Activated CD4-positive, alpha-beta T cell treated with anti-CD3 and anti-CD28 coated beads, Interleukin-10, Interleukin-2, amounts not matched to agents 100 ng/mL and 50 ng/mL, durations not matched to agents 16 hours and 8 hours (primary cell): Measurements from ENCODE around the gene ABCA4.

Experiments used
- DNase-seq: peaks from one replicate; pipeline ENCODE4 v3.0.0-alpha.2; 2020

ABCA4 gene

DNA sequence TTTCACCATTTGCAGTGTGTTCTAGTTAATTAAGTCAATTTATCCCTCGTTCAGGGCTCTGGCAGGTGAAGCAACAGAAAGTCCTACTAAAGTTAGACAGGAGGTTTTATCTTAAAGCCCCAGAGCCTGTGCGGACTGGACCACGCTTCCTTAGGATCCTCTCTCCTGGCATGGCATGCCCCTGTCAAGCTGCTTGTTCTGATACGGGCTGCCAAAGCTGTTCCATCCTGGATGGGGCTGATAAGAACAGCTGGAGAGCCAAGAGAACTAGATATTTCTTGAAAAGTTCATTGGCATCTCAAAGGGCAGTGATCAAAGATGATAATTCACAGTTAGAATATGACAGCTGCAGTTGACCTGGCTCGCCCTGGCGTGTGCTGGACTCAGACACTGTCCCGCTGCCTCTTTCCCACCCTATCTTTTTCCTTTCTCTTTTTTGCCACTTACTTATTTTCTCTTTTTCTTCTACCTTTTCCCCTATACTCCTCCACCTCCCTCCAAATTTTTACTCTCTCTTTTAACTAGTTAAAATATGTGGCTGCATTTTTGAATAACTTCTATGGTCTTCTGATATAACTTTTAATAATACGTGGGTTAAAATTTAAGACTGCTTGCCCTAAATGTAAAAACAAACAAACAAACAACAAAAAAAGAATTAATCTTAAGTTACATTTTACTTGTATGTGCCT is 96.7 kb downstream of the ABCA4 start:
- DNase-seq = no peak

DNA sequence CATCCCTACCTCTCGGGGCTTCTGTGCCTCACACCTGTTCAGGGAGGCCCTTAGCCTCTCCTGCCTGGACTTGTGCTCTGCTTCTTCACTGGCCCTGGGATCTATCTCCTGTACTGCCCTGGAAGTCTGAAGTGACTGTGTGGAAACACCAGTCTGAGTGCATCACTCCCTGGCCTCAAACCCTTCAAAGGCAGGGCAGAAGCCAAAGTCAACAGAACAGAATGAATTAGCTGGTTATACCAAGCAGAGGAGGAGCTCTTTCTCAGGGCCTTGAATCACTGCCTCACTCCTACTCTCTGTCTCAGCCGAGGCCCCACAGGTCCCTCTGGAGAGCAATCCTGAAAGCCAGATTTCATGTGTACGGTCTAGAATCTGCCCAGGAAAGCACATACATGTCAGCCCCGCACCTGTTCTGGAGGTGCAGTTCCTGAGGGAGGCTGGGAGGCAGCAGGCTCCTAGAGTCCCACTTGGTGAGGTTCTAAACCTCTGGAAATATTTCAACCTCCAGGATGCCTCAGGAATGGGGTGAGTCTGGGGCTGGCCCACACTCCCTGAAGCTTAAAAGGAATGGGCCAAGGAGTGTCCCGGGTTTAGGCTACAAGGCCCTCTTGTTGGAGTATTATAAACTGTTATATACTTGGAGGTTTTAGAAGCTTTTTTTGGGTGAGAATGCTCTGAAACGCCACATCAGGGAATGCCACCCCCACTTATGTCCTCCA is 98.3 kb downstream of the ABCA4 start:
- no peak for DNase-seq

DNA sequence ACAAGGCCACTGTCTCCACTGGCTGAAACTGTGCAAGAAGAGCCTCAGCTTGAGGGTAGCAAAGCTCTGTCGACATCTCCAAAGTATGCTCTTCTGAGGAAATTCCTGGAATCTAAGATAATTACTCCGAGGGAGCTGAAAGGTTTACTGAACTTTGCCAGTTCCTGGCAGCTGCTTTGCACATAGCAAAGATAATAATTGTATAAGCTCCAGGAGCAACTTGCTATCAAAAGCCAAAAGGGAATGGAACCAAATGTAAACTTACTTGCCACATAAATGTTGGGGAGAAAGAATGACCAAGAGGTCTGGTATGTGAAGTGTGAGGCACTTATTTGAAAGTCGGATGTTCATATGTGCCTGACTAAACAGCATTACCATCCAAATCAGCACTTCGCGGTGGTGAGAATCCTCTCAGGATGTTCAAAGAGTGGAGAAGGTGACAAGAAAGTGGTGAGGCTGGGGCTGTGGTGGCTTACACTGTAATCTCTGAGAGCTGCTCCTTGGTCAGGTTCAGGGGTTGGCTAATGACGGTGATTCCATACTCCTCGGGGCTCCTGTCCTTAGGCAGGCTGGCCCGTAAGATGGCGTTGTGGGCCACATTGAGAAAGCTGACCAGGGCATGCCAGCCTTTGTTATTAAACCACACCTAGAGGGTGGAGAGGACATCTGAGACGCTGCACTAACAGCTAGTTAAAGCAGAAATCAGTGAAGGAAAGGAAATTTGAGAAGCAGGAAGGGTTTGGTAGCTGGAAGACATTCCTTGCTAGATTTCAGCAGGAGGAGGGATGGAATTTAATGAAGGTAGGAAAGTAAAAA is 100.0 kb downstream of the ABCA4 start:
- no peak for DNase-seq

DNA sequence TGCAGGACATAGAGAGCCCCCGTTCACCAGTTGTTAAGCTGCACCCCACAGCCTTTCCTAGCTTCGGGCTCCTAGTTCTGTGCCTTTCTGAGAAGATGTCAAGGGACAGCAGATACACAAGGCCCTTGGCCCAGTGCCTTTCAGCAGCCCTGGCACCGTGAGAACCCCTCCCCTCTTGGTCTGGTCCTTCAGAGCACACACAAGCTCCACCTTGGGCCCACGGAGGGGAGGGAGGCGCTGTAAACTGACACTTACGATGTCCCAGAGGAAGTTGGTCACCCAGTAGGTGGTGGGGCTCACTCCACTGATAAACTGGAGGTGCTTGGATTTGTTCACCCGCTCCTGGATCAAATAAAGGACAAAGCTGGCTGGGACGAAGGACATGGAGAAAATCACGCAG is 101.6 kb downstream of the ABCA4 start:
- no peak for DNase-seq

DNA sequence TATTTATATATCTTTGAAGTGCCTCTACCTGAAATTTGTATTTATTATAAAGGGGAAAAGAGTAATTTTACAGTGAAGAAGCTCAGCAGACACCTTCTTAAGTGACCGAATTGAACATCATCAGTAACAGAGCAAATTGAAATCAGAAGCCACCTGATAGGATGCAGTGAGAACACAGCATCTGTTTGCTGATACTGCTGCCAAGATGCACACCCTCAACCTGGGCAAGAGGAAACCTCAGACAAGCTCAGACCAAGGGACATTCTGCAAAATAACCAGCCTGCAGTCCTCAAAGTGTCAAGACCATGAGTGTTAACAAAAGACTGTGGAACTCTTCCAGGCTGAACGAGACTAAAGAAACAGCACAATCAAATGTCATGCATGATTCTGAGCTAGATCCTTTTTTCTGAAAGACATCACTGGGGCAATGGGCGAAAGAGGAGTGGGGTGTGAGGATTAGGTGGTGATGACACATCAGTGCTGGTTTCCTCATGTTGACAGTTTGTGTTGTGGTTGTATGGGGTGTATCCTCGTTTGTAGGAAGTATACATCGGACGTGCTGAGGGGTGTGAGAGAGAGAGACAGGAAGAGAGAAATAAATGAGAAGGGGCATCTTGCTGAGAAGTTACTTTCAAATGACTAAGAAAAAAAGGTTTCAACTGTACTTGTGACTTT is 103.7 kb downstream of the ABCA4 start:
- peak; percentile 77 for DNase-seq

DNA sequence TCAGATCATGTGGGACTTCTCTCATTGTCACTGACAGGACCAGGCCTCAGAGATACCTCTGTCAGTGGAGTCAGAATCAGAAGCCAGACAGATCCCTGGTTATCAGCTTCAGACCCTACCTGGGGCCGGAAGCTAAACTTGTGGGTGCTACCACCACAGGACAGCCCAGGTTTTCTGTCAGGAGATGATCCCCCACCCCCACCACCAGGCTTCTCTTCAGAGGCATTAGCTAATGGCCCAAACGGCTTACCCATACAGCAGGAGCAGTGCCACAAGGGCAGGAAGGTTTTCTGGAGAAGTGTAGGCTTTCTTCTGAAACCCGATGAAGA is 105.5 kb downstream of the ABCA4 start:
- no peak for DNase-seq

DNA sequence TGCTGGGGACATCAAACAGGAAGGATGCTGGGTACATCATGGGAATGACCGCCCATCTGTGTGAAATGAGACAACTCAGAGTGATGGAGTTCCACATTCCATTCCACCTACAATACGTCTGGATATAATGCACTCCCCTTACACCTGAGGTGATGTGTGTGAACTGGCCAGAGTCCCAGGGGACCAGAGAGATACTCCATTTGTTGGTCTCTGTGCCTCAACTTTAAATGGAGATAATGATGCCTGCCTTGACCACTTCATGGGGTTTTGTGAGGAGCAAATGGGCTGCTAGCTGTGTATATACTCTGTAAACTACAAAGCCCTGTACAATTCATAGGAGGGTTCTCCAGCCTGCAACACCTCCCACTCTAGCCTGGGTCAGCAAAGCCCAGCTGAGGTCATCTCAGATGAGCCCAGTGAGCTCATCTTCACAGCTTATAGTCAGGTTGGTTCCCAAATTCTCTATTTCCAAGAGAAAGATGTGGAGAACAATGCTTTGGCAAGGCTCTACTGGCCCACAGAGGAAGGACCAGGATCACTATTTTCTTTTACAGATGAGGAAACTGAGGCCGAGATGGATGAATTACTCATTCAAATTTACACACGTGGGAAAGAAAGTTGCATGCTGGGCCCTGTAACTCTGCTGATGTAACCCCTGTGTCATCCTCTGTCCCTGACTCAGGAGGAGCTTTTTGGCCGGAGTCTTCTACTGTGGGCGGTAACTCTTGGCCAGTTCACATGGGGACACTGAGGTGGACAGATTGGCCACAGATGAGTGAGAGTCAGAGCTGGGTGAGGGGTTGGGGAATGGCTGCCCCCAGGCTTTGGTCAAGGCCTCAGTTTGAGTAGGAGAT is 106.1 kb downstream of the ABCA4 start:
- DNase-seq = no peak

DNA sequence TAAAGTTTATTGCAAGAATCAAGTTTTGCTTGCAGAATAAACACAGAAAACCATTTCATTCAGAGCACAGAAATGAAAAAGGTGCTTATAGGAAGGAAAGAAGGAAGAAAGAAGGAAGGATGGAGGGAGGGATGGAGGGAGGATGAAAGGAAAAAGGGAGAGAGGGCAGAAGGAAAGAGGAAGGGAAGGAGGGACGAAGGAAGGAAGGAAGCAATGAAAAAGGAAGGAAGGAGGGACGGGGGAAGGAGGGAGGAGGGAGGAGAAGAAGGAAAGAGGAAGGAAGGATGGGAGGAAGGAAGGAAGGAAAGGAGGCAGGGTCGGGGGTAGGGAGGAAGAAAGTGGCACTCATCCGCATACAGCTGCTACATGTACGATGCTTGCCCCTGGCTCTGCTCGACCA is 106.9 kb downstream of the ABCA4 start:
- DNase-seq = no peak

DNA sequence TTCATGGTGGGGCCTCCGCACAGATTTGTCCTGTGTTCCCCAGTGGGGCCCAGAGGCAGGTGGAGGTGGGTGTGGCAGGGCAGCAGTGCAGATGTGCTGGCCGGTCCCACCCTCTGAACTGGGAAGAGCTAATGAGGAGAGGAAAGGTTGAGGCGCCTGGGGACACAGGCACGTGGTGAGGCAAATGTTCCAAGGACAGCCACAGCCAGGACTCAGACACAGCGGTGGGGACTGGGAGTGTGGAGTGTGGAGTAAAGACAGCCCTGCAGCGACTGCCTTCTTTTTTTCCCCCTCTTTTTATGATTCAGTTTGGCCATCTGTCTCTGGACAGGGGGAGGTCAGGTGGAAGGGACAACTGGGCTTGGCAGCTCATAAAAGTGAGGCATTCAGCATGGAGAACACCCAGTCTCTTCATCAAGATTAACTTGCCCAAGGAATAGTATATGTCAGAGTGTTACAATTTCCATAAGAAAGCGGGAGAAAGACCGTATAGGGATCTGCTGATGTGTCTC is 107.5 kb downstream of the ABCA4 start:
- no peak for DNase-seq

DNA sequence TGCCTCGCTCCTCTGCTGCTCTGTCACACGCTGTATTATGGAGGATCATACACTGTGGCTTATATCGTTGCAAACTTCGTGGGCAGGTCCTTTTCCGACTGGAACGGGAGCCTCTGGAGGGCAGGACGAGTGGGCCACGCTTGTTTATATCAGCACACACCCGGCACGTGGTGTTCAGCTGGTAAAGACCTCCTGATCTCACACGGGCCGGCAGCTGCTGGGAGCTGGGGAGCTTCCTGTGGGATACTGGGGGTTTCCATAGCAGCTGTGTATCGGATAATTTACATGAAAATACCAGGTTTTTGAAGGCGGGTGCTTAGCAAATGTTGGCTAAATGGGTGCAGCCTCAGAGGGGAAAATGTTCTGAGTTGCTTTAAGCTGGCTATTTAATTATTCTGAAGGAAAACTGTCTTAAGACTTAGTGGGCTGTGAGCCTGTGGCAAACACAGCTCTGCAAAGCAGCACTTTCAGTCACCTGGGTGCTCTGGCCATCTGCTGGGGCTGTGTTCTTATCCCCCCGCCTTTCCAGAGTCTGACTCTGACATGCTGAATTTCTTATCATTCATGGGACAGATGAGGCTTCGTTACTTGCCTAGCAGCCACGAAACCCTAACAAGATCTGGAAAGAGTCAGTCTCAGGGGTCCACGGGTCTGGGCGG is 108.1 kb downstream of the ABCA4 start:
- DNase-seq = no peak

DNA sequence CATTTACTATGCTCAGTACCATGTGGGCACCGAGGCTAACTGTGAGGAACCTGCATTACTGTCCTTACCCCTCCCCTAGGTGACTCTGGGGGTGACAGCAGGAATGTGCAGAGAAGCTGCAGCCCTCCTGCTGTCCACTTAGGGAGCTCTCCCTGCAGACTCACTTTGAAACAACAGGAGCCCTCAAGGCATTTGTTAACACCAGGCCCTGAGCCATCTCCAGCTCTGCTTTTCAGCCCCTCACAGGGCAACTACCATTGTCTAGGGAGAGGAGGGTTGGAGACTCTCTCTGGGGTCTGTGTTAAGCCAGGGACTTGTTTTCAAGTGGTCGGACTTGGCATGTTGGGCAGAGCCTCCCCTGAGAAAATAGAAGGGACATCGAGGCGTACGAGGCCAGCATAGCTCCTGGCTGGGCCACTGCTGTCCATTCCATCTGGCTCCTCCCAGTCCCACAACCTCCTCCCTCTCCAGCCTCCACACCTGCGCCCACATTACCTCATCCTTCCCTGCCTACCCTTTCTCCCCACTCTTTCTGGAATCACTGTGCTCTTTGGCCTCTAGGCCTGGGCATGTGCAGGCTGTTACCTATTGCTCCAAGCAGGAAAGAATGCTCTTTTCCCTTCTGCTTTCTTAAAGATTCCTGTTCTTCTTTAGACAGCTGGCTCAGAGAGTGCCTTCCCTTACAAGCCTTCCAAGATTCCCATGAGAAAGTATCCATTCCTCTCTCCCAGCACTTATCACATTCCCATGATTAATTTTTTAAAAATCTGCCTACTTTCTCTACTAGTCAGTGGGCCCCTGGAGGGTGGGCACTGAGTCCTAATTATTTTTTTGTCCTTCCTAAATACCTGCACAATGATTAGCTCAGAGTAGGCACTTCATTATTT is 109.0 kb downstream of the ABCA4 start:
- DNase-seq = no peak

DNA sequence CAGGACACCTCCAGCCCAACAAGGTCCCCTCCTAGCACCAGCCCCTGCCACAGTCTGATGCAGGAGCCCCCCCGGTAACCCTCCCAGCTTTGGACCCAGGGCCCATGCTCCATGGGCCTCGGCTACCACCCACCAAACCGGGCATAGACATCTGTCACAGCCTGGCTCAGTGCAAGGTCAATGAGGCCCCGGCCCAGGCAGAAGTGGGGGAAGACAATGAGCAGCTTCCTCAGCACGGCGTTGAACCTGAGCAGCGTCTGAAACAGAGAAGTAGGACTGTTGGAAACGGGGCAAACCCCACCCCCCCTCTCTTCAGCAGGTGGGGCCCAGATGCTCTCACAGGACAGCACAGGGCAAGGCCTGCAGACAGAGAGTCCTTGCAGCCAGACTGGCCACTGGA is 109.8 kb downstream of the ABCA4 start:
- no peak for DNase-seq

DNA sequence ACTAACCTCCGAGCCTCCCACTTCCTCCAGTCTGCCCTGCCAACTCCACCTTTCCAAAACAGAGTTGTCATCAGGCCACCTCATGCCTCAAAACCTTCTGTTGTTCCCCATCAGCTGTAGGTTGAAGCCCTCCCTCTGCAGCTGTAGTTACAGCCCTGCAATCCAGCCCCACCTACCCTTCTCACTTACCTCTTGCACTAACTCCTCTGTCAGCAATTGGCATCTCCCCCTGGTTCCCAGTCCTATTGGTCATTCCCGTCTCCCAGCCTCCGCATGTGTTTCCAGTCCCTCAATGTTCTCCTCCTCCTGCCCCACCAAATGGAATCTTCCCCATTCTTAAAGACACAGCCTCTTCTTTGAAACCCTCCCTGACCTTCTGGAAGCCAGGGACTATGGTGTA is 111.6 kb downstream of the ABCA4 start:
- no peak for DNase-seq

DNA sequence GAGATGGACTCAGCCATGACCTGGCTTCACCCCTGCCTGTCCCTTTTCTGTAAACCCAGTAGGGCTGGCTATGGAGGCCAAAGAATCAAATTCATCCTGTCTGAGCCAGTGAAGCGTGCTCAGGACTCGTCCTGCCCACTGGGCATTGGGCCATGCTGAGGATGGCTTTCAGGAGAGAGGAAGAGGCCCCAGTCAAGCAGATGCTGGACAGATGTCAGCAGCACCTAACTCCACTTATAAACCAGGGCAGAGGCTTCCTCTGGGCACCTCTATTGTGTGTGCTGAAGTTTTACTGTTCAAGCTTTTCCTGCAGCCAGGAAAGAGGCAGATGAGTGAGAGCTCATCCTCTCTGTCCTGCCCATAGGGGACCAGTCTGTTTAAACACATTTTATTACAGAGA is 114.3 kb downstream of the ABCA4 start:
- no peak for DNase-seq

DNA sequence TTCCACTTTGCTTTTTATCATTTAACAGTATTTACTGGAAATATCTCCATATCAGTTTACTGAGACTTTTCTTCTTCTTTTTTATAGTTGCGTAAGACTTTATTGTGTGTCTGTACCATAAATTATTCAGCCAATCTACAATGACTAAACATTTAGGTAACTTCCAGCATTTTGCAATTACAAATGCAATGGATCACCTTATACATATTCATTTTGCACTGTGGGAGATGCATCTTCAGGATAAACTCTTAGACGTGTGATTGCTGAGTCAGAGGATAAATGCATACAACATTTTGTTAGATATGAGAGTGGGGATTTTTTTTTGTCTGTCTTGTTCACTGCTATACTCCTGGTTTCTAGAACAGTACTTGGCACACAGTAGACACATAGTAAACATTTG is 116.0 kb downstream of the ABCA4 start:
- DNase-seq = no peak

DNA sequence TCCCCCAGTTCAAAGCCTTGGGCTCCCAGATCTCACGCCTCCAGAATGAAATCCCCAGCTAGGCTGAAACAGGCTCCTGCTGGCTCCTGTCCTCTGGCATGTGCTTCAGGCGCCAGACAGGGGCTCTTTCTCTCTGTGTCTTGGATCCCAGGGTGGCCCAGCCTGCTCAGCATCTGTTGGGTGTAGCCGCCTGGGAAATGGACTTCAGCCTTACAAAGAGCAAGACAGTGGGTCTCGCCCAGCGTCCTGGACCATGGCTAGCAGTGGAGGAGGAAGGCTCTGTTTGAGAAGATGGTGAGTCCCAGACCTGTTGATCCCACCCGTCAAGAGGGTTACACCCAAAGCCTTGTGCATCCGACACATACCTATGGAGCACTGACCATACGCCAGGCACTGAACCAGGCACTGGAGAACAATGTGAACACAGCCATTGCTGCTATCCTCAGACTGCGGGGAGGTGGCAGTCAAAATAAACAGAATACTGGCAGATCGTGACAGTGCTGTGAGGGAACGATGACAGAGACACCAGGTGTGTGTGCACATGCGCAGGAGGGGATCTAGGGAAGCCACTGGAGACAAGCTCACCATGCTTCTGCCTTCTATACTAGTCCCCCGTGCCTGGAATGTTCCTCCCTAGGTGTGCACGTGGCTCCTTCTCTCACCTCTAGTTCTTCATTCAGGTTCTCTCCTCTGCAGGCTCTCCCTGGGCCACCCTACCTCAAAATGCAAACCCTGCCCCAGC is 118.7 kb downstream of the ABCA4 start:
- DNase-seq = no peak

DNA sequence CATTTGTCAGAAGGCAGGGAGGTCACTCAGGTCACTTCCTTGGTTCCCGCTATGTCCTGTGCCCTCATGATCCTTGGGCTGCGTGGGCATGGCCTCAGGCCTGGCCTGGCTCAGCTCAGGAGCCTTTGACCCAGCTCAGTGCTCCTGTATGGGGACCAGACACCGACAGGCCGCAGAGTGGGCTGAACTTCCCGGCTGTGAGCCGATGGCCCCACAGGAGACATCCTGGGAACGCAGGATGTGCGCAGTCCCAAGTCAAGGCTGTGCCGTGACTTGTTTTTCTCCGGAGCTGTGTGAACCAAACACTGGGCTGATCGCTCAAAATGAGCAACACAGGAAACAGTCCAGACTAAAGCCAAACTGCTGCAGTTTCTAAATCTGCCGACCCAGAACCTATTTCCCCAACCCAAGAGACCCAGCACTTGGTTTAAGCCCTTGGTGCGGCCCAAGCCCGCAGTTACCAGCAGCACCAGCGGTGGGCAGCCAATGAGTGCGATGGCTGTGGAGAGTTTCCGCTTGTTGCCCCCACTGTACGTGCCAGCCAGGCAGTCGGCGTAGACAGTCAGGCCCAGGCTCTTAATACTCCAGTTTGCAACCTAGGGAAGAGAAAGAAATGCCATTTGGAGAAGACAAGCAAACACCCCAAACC is 119.4 kb downstream of the ABCA4 start:
- DNase-seq = no peak

DNA sequence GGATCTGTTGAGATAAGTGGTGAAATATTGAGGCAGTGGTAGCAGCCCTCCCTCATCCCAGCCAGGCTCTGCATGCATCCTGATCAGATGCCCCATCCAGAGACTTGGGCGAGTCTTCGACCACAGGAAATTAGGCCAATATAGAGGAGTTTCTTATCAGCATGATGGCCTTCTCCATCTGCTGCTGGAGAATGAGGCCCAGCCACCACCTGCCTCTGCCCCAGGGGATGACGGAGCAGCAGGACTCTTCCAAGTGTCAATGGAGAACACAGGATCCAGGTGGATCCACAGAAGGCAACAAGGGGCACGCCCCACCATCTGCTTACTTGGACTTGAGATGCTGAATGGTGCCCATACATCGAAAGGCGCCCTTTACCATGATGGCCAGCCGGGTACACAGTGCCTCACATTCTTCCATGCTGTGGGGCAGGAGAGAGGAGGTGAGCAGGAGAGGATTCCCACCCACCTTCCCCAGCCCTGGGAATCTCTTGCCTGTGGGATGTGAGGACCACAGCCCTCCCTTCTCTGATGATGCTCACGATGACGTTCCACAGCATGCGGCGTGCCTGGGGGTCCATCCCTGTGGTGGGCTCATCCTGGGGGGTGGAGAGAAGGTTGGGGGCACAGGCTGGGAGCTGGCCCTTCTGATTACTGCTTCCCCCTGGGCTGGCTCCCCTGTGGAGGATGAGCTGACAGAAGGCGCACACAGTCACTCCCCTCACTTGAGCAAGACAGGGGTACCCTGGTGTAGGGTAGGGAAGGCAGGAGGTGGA is 120.3 kb downstream of the ABCA4 start:
- no peak for DNase-seq
